Mesenchymal stem cell (in vitro differentiated cells and primary cell): Measurements from ENCODE around the gene SCRN3. TPM values are rescaled to one million over a fixed set of nuclear protein-coding genes. Genes with fewer than 3 reads are reported as not detected.

ENCODE experiments used
- DNase-seq: peaks from one replicate; pipeline ENCODE4 v3.0.0-alpha.2; 2013
- H2AFZ ChIP-seq: one replicate; pipeline ENCODE4 v1.6.1; 2013; ENCODE audit warnings: low read depth, mild to moderate bottlenecking, control low read depth, inconsistent platforms, low read length, moderate library complexity
- H2AK5ac ChIP-seq: 2 replicates; pipeline ENCODE4 v1.6.1; 2013; ENCODE audit warnings: low read length, moderate library complexity, mild to moderate bottlenecking, inconsistent platforms; ENCODE audit not compliant: severe bottlenecking
- H2BK120ac ChIP-seq: one replicate; pipeline ENCODE4 v1.6.1; 2013; ENCODE audit warnings: low read depth, mild to moderate bottlenecking, inconsistent platforms, low read length, moderate library complexity
- H2BK12ac ChIP-seq, 2 experiments: one replicate each; pipeline ENCODE4 v1.6.1; 2013; ENCODE audit warnings: inconsistent platforms in 2 of 2, low read length in 2 of 2, mild to moderate bottlenecking in 2 of 2, moderate library complexity in 2 of 2, control low read depth in 1 of 2
- H2BK15ac ChIP-seq: one replicate; pipeline ENCODE4 v1.6.1; 2013; ENCODE audit warnings: mild to moderate bottlenecking, low read depth, inconsistent platforms; ENCODE audit not compliant: poor library complexity, severe bottlenecking
- H2BK5ac ChIP-seq: 2 replicates; pipeline ENCODE4 v1.6.1; 2013; ENCODE audit warnings: low read depth, mild to moderate bottlenecking, low read length, control low read depth, inconsistent platforms; ENCODE audit not compliant: poor library complexity, severe bottlenecking
- H3K14ac ChIP-seq, 2 experiments: one replicate each; pipeline ENCODE4 v1.6.1; 2013; ENCODE audit warnings: inconsistent platforms in 2 of 2, low read length in 2 of 2, control low read depth in 1 of 2, mild to moderate bottlenecking in 1 of 2, moderate library complexity in 1 of 2
- H3K18ac ChIP-seq, 2 experiments: one replicate each; pipeline ENCODE4 v1.6.1; 2013; ENCODE audit warnings: inconsistent platforms in 2 of 2, low read length in 2 of 2, control low read depth in 1 of 2, low read depth in 1 of 2, mild to moderate bottlenecking in 1 of 2
- H3K23ac ChIP-seq, 2 experiments: one replicate each; pipeline ENCODE4 v1.6.1; 2013; ENCODE audit warnings: inconsistent platforms in 2 of 2, low read length in 2 of 2, mild to moderate bottlenecking in 2 of 2, moderate library complexity in 2 of 2, control low read depth in 1 of 2
- H3K27ac ChIP-seq: 2 replicates; pipeline ENCODE4 v1.5.1; 2013; ENCODE audit warnings: mild to moderate bottlenecking, moderate library complexity, low read length, control low read depth, inconsistent platforms; ENCODE audit not compliant: poor library complexity, severe bottlenecking
- H3K27me3 ChIP-seq, 2 experiments: 2 replicates each; pipeline versions ENCODE4 v1.6.1 to v1.7.0; 2013; ENCODE audit warnings: low read length in 2 of 2, mild to moderate bottlenecking in 2 of 2, moderate library complexity in 2 of 2, control low read depth in 1 of 2, inconsistent platforms in 1 of 2; ENCODE audit not compliant: control insufficient read depth in 1 of 2, insufficient read depth in 1 of 2
- H3K36me3 ChIP-seq, 2 experiments: 2 replicates each; pipeline versions ENCODE4 v1.6.1 to v1.7.0; 2013; ENCODE audit warnings: low read length in 2 of 2, control low read depth in 1 of 2, inconsistent platforms in 1 of 2, low read depth in 1 of 2, mild to moderate bottlenecking in 1 of 2; ENCODE audit not compliant: insufficient read depth in 2 of 2, control insufficient read depth in 1 of 2
- H3K4ac ChIP-seq, 2 experiments: one replicate each; pipeline ENCODE4 v1.6.1; 2013; ENCODE audit warnings: inconsistent platforms in 2 of 2, low read length in 2 of 2, mild to moderate bottlenecking in 2 of 2, moderate library complexity in 2 of 2, control low read depth in 1 of 2, low read depth in 1 of 2
- H3K4me1 ChIP-seq: 2 replicates; pipeline ENCODE4 v1.6.1; 2013; ENCODE audit warnings: low read depth, low read length, control low read depth; ENCODE audit not compliant: control insufficient read depth, insufficient read depth
- H3K4me2 ChIP-seq: 2 replicates; pipeline ENCODE4 v1.6.1; 2013; ENCODE audit warnings: low read length, mild to moderate bottlenecking, inconsistent platforms; ENCODE audit not compliant: poor library complexity, severe bottlenecking
- H3K4me3 ChIP-seq, 2 experiments: 2 replicates each; pipeline versions ENCODE4 v1.5.1 to v1.7.0; 2013; ENCODE audit warnings: low read length in 2 of 2, mild to moderate bottlenecking in 2 of 2, control low read depth in 1 of 2, low read depth in 1 of 2; ENCODE audit not compliant: insufficient read depth in 1 of 2
- H3K79me1 ChIP-seq: replicated peaks from 2 replicates; pipeline ENCODE4 v1.6.1; 2013; ENCODE audit warnings: mild to moderate bottlenecking, control low read depth, low read length, inconsistent platforms; ENCODE audit not compliant: poor library complexity, severe bottlenecking
- H3K9ac ChIP-seq: 2 replicates; pipeline ENCODE4 v1.7.0; 2013; ENCODE audit warnings: mild to moderate bottlenecking, low read length, moderate library complexity
- H3K9me3 ChIP-seq: 2 replicates; pipeline ENCODE4 v1.7.0; 2013; ENCODE audit warnings: mild to moderate bottlenecking, low read length; ENCODE audit not compliant: control insufficient read depth
- H4K8ac ChIP-seq: one replicate; pipeline ENCODE4 v1.6.1; 2013; ENCODE audit warnings: inconsistent platforms, mild to moderate bottlenecking, low read length, moderate library complexity
- H4K91ac ChIP-seq: one replicate; pipeline ENCODE4 v1.6.1; 2013; ENCODE audit warnings: mild to moderate bottlenecking, low read length, inconsistent platforms
- WGBS: methylation state at CpG from one replicate; pipeline ENCODE4 v1.1.7; 2013; ENCODE audit warnings: mixed read lengths; 5-methylcytosine and 5-hydroxymethylcytosine counted together
- polyA plus RNA-seq, 2 experiments: library from polyadenylated mRNA; stranded (reverse); fragments of 200-250 nt; gene quantifications; one replicate each; pipeline ENCODE4 v1.2.3, GENCODE V29; 2013

The SCRN3 gene, protein sequence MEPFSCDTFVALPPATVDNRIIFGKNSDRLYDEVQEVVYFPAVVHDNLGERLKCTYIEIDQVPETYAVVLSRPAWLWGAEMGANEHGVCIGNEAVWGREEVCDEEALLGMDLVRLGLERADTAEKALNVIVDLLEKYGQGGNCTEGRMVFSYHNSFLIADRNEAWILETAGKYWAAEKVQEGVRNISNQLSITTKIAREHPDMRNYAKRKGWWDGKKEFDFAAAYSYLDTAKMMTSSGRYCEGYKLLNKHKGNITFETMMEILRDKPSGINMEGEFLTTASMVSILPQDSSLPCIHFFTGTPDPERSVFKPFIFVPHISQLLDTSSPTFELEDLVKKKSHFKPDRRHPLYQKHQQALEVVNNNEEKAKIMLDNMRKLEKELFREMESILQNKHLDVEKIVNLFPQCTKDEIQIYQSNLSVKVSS
- 16.9 TPM for polyA plus RNA-seq (2013, experiment 1 of 2)
- polyA plus RNA-seq (2013, experiment 2 of 2), result 16.7 TPM

DNA sequence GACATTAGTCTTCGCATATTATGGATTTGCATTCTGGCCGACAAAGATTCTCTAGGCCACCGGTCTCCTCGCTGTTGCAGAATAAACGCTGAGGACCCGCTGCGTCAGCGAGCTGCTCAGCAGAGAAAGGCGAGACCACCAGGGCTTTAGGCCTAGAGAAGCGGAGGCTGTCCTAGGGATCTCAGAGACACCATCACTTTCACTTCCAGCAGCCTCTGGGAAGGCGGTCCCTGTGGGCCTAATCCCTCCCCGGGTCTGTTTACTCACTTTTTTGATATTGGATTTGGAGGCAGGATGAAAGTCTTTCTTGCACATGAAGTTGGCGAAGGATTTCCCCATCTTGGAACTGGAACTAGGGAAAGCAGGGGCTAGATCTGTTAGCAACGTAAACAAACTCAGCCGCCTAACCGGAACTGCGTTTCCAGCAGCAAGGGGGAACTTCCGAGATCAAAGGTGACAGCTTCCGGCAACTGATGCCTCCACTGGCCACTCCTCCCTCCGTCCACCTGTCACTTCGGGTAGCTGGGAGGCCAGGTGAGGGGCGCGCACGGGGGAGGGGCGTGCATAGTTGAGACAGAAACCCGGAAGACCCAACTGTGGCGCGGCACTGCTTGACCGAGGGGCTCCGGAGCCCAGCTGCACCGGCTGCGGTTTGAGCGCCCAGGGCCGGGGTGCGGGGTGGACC, at the start of gene SCRN3:
SCRN3 (plus strand) TSS at position 447 of the 685 bp plus-strand sequence. CDS start 2,554 bp downstream, outside the sequence.
- H3K27me3 ChIP-seq, result no peaks in the 10 kb centered on the region
- no peak within 1 kb of the TSS for H2BK120ac ChIP-seq
- peak within 1 kb of the TSS; percentile 26 for H2BK5ac ChIP-seq
- DNase-seq, result peak; percentile 90
- no peak within 1 kb of the TSS for H2BK15ac ChIP-seq
- peak within 1 kb of the TSS; percentile 27 for H4K91ac ChIP-seq
- peak within 1 kb of the TSS; percentile 42 to 48 for H3K4ac ChIP-seq
- H3K9ac ChIP-seq, result peak within 1 kb of the TSS; percentile 97
- peak within 1 kb of the TSS; percentile 62 for H4K8ac ChIP-seq
- no peaks in the 10 kb centered on the region for H3K9me3 ChIP-seq
- H3K23ac ChIP-seq, result no peak within 1 kb of the TSS
- H3K4me3 ChIP-seq, result peak within 1 kb of the TSS; percentile 88 to 98
- peak within 1 kb of the TSS; percentile 67 for H3K27ac ChIP-seq
- peaks cover 6% of the 10 kb centered on the region for H3K79me1 ChIP-seq
- peak within 1 kb of the TSS; percentile 99 for H2AFZ ChIP-seq
- WGBS, result under 1% methylated on average over 33 of the region's 35 CpGs
- peaks cover 0 to 21% of the 10 kb centered on the region in 2 experiments for H3K36me3 ChIP-seq
- no peak within 1 kb of the TSS for H3K14ac ChIP-seq
- H2AK5ac ChIP-seq, result no peak within 1 kb of the TSS
- peak within 1 kb of the TSS; percentile 86 for H3K4me2 ChIP-seq
- H2BK12ac ChIP-seq, result no peak within 1 kb of the TSS
- peaks cover 3% of the 10 kb centered on the region for H3K4me1 ChIP-seq
- peak within 1 kb of the TSS in 1 of 2 experiments; percentile 3 for H3K18ac ChIP-seq

DNA sequence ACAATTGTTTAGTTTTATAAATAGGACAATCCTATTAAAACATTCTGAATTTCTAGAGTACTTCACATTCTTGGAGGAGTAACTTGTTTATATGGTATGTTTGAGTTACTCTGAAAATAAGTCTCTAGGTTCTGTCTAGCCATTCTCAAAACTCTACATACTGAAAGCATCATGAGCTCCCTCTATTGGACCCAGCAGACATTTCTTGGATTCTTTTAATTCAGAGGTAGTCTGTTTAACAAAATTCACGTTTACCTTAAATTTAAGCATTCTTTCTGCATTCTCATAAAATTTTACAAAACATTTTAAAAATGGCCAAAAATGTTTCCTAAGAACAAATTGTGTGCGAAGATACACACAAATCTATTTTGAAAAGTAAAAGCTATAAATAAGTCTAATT, 45.5 kb upstream of the SCRN3 start:
- no peak overlapping the region for H2BK15ac ChIP-seq
- DNase-seq, result peak; percentile 14
- no peak overlapping the region for H2AFZ ChIP-seq
- H3K36me3 ChIP-seq, result peaks cover 5 to 36% of the 10 kb centered on the region in 2 experiments
- H4K91ac ChIP-seq, result no peak overlapping the region
- H2BK12ac ChIP-seq, result no peak overlapping the region
- no peaks in the 10 kb centered on the region for H3K9me3 ChIP-seq
- no peaks in the 10 kb centered on the region for H3K4me1 ChIP-seq
- H4K8ac ChIP-seq, result no peak overlapping the region
- H2AK5ac ChIP-seq, result no peak overlapping the region
- no peak overlapping the region for H3K9ac ChIP-seq
- H3K4ac ChIP-seq, result no peak overlapping the region
- no peak overlapping the region for H2BK120ac ChIP-seq
- no peak overlapping the region for H3K27ac ChIP-seq
- no peak overlapping the region for H3K14ac ChIP-seq
- H3K18ac ChIP-seq, result no peak overlapping the region
- H3K27me3 ChIP-seq, result no peaks in the 10 kb centered on the region
- WGBS, result 78% methylated on average over 1 of the region's 2 CpGs
- H3K79me1 ChIP-seq, result peaks cover 3% of the 10 kb centered on the region
- no peak overlapping the region for H3K23ac ChIP-seq
- H3K4me3 ChIP-seq, result no peak overlapping the region
- H2BK5ac ChIP-seq, result no peak overlapping the region
- no peak overlapping the region for H3K4me2 ChIP-seq

DNA sequence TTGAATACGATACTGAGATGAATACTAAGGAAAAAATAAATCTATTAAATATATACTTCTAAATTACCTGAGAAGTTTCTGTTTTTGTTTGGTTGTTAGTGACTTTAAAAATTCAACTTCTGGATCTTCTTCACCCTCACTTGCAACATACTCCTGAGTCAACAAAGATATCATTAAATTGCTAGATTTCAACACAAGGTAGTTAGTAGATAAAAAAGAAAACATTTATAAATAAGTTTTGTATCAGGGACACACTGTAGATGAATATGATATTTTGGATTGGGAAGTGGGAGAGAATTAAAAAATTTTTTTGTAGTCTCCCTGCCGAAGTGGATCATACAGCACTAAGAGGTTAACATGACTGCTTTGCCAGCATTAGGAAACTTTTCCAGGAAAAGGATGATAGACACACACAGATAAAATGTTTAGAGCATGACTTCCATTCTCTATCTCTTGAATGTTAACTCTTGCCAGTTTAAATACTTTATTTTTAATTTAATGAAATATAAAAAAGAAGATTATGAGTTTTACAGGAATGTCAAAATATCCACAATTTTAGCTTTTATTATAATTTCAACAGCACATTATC, 44.8 kb upstream of the SCRN3 start:
- Histone ChIP-seq H4K8ac (no peak overlapping the region), H2AK5ac (no peak overlapping the region), H2BK12ac (no peak overlapping the region), H3K18ac (no peak overlapping the region), H2AFZ (no peak overlapping the region), H2BK120ac (no peak overlapping the region), H3K36me3 (peaks cover 5 to 36% of the 10 kb centered on the region in 2 experiments), H3K4me3 (no peak overlapping the region), H3K4me2 (no peak overlapping the region), H3K4me1 (no peaks in the 10 kb centered on the region), H3K27me3 (no peaks in the 10 kb centered on the region), H3K23ac (no peak overlapping the region), H3K14ac (no peak overlapping the region), H3K79me1 (peaks cover 3% of the 10 kb centered on the region), H3K9me3 (no peaks in the 10 kb centered on the region), H2BK5ac (no peak overlapping the region), H3K27ac (no peak overlapping the region), H4K91ac (no peak overlapping the region), H2BK15ac (no peak overlapping the region), H3K9ac (no peak overlapping the region), H3K4ac (no peak overlapping the region)
- 89% methylated on average over 1 of the region's 2 CpGs for WGBS
- no peak for DNase-seq

DNA sequence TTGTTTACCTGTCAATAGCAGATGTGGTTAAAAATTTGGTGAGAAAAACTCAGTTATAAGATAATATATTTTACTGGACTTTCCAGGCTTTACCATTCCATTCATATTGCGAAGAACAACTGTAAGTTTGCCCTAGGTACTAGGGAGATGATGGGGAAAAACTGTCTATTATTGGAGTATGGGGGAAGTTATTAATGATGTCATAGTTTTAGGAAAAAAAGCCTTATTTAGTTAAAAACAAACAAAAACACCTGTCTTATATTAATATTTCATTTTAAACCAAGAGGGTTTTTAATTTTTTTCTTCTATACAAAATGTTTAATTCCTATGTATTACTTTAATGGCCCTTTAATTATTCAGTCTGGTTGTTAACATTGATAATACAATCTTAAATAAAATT, 42.5 kb upstream of the SCRN3 start:
- Histone ChIP-seq H2BK120ac (no peak overlapping the region), H3K36me3 (peaks cover 7 to 41% of the 10 kb centered on the region in 2 experiments), H2BK5ac (no peak overlapping the region), H3K4ac (no peak overlapping the region), H3K14ac (no peak overlapping the region), H3K79me1 (peaks cover 3% of the 10 kb centered on the region), H3K23ac (no peak overlapping the region), H3K4me2 (no peak overlapping the region), H2AFZ (no peak overlapping the region), H3K9me3 (no peaks in the 10 kb centered on the region), H4K8ac (no peak overlapping the region), H3K4me3 (no peak overlapping the region), H2BK15ac (no peak overlapping the region), H3K18ac (no peak overlapping the region), H4K91ac (no peak overlapping the region), H2AK5ac (no peak overlapping the region), H2BK12ac (no peak overlapping the region), H3K27me3 (no peaks in the 10 kb centered on the region), H3K9ac (no peak overlapping the region), H3K4me1 (no peaks in the 10 kb centered on the region), H3K27ac (no peak overlapping the region)
- WGBS, result no CpG with 5 or more reads among the region's 1 CpG
- DNase-seq, result no peak
